SK-MEL-5 (cell line): ENCODE results near the gene LRRC26. TPM values are rescaled to one million over a fixed set of nuclear protein-coding genes. Genes with fewer than 3 reads are reported as not detected.
"Not testable (repeated sequence)": the region's sequence is repeated elsewhere in the genome, so short reads cannot be mapped to it uniquely, and the experiment has no call there.

ENCODE experiments used
- DNase-seq: peaks from one replicate; pipeline ENCODE4 v3.0.0-alpha.2; 2016; ENCODE audit warnings: low read depth, low spot score
- in situ Hi-C: cut with HindIII; loops from 2 replicates; pipeline ENCODE4 v1.10.0; 2016; ENCODE audit warnings: low sequenced_read_pairs, high pct_unique_total_duplicates, low pct_unique_long_range_greater_than_20kb
- small RNA-seq, 2 experiments: library from RNA; depleted of rRNA; stranded (forward); fragments of <200 nt; gene quantifications; one replicate each; pipeline ENCODE3, GENCODE V24; 2014
- total RNA-seq: library from RNA; depleted of rRNA; stranded (reverse); fragments of >200 nt; shearing (Covaris generic); gene quantifications from 2 replicates; pipeline ENCODE4 v1.2.3, GENCODE V29; 2014; rRNA removed

The LRRC26 gene
- total RNA-seq, 1 experiment from 2014 or later, result 0.40 TPM

- in situ Hi-C loops, result no loop called here
- DNase-seq, result no peak
These were observed 35.7 kb downstream of the LRRC26 start for GRCh38 chr9:137134191-137134590.

GRCh38 chr9:137130176-137130755 lies 39.6 kb downstream of the LRRC26 start:
- in situ Hi-C loops, result no loop called here
- no peak for DNase-seq

GRCh38 chr9:137129456-137130175 lies 40.2 kb downstream of the LRRC26 start:
- no peak for DNase-seq
- in situ Hi-C loops, result no loop called here

GRCh38 chr9:137128862-137129455 lies 40.9 kb downstream of the LRRC26 start:
- no peak for DNase-seq

GRCh38 chr9:137128158-137128861 lies 41.5 kb downstream of the LRRC26 start:
- DNase-seq, result peak; percentile 31
- in situ Hi-C loops, result no loop called here

More at GRCh38 chr9:137128862-137129455, 40.9 kb downstream of the LRRC26 start:
- in situ Hi-C loops, result no loop called here

- no peak for DNase-seq
- in situ Hi-C loops, result no loop called here
These were observed 42.3 kb downstream of the LRRC26 start for GRCh38 chr9:137127301-137128157.

GRCh38 chr9:137126786-137127185 lies 43.1 kb downstream of the LRRC26 start:
- DNase-seq, result no peak
- in situ Hi-C loops, result no loop called here

- in situ Hi-C loops, result not testable (repeated sequence)
These were observed 45.8 kb downstream of the LRRC26 start for GRCh38 chr9:137123952-137124462.

GRCh38 chr9:137123468-137123837 lies 46.4 kb downstream of the LRRC26 start:
- in situ Hi-C loops, result no loop called here

More at GRCh38 chr9:137123952-137124462, 45.8 kb downstream of the LRRC26 start:
- DNase-seq, result not testable (repeated sequence)

GRCh38 chr9:137122796-137123467 lies 46.9 kb downstream of the LRRC26 start:
- DNase-seq, in situ Hi-C loops: not testable (repeated sequence)

More at GRCh38 chr9:137123468-137123837, 46.4 kb downstream of the LRRC26 start:
- DNase-seq, result no peak

- in situ Hi-C loops, DNase-seq: not testable (repeated sequence)
These were observed 47.7 kb downstream of the LRRC26 start for GRCh38 chr9:137121927-137122795.

Small RNA genes within 50 kb of the gene (small RNA-seq; reads per million reads assigned to genes)
- gene MIR3621, result 0 reads per million in 2 experiments

Other genes starting within 250 kb of the LRRC26 start
- 141 and 174 TPM in 2 replicates for gene FBXW5, start 225.3 kb downstream of the LRRC26 start, total RNA-seq
- 0.45 and 0.53 TPM in 2 replicates for gene C8G, start 224.8 kb downstream of the LRRC26 start, total RNA-seq
- gene LCN12, start 217.8 kb downstream of the LRRC26 start, total RNA-seq, result not detected in 2 replicates
- gene PTGDS, start 192.5 kb downstream of the LRRC26 start, total RNA-seq, result not detected in 2 replicates
- not detected in 2 replicates for gene LCNL1, start 187.1 kb downstream of the LRRC26 start, total RNA-seq
- 31.7 and 46.0 TPM in 2 replicates for gene PAXX, start 177.6 kb downstream of the LRRC26 start, total RNA-seq
- not detected in 2 replicates for gene CLIC3, start 173.5 kb downstream of the LRRC26 start, total RNA-seq
- gene ABCA2, start 141.8 kb downstream of the LRRC26 start, total RNA-seq, result 8.6 and 9.5 TPM in 2 replicates
- gene FUT7, start 138.0 kb downstream of the LRRC26 start, total RNA-seq, result not detected in 2 replicates
- gene NPDC1, start 123.9 kb downstream of the LRRC26 start, total RNA-seq, result 2.2 and 3.5 TPM in 2 replicates
- not detected in 2 replicates for gene ENTPD2, start 116.0 kb downstream of the LRRC26 start, total RNA-seq
- 8.1 and 8.7 TPM in 2 replicates for gene SAPCD2, start 99.5 kb downstream of the LRRC26 start, total RNA-seq
- gene UAP1L1, start 92.5 kb downstream of the LRRC26 start, total RNA-seq, result 22.5 and 23.4 TPM in 2 replicates
- gene MAN1B1, start 83.1 kb downstream of the LRRC26 start, total RNA-seq, result 84.8 and 85.2 TPM in 2 replicates
- 171 and 178 TPM in 2 replicates for gene DPP7, start 55.3 kb downstream of the LRRC26 start, total RNA-seq
- 0.05 TPM in 1 of 2 replicates, not detected in the other for gene GRIN1, start 30.9 kb downstream of the LRRC26 start, total RNA-seq
- not detected in 2 replicates for gene TMEM210, start 2.0 kb upstream of the LRRC26 start, total RNA-seq
- gene ANAPC2, start 18.5 kb upstream of the LRRC26 start, total RNA-seq, result 9.0 and 12.0 TPM in 2 replicates
- gene SSNA1, start 18.6 kb upstream of the LRRC26 start, total RNA-seq, result 59.2 and 60.9 TPM in 2 replicates
- 8.6 and 9.3 TPM in 2 replicates for gene TPRN, start 30.7 kb upstream of the LRRC26 start, total RNA-seq
- 38.3 and 44.1 TPM in 2 replicates for gene TMEM203, start 35.6 kb upstream of the LRRC26 start, total RNA-seq
- 5.1 and 6.4 TPM in 2 replicates for gene NDOR1, start 35.6 kb upstream of the LRRC26 start, total RNA-seq
- gene RNF208, start 52.2 kb upstream of the LRRC26 start, total RNA-seq, result not detected in 2 replicates
- 0.21 and 0.59 TPM in 2 replicates for gene CYSRT1, start 55.1 kb upstream of the LRRC26 start, total RNA-seq
- not detected in 2 replicates for gene RNF224, start 57.5 kb upstream of the LRRC26 start, total RNA-seq
- not detected in 2 replicates for gene SLC34A3, start 60.9 kb upstream of the LRRC26 start, total RNA-seq
- gene TUBB4B, start 71.2 kb upstream of the LRRC26 start, total RNA-seq, result 66.1 and 81.2 TPM in 2 replicates
- not detected in 2 replicates for gene STPG3, start 81.2 kb upstream of the LRRC26 start, total RNA-seq
- 47.3 and 47.4 TPM in 2 replicates for gene NELFB, start 85.3 kb upstream of the LRRC26 start, total RNA-seq
- 0.03 and 0.13 TPM in 2 replicates for gene TOR4A, start 107.7 kb upstream of the LRRC26 start, total RNA-seq
- 0.50 and 0.67 TPM in 2 replicates for gene NRARP, start 132.2 kb upstream of the LRRC26 start, total RNA-seq